ENCODE data around the gene RIMBP2.

DNA sequence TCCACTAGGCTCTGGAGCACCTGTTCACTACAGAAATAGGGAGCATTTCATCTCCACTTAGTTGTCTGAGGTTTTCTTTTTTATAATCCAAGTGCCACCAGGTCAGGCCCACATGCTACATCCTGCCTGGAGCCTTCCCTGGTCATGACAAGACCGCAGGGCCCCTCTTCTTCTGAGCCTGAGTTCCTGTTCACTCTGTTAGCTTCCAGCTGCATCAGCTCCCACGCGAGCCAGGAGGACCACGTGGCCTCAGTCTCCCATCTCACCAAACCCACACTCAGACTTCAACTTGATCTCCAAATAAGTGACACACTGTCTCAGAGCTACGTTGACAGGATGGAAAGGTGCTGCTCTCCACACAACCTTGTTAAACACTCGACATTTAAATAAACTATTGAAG is 21.0 kb downstream of the RIMBP2 start:
- TF ChIP-seq, protein P1, sequence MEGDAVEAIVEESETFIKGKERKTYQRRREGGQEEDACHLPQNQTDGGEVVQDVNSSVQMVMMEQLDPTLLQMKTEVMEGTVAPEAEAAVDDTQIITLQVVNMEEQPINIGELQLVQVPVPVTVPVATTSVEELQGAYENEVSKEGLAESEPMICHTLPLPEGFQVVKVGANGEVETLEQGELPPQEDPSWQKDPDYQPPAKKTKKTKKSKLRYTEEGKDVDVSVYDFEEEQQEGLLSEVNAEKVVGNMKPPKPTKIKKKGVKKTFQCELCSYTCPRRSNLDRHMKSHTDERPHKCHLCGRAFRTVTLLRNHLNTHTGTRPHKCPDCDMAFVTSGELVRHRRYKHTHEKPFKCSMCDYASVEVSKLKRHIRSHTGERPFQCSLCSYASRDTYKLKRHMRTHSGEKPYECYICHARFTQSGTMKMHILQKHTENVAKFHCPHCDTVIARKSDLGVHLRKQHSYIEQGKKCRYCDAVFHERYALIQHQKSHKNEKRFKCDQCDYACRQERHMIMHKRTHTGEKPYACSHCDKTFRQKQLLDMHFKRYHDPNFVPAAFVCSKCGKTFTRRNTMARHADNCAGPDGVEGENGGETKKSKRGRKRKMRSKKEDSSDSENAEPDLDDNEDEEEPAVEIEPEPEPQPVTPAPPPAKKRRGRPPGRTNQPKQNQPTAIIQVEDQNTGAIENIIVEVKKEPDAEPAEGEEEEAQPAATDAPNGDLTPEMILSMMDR (conservative IDR thresholded peaks at IDR 0.05; ENCODE audit: low read depth, low read length): no peak
- no peak for TF ChIP-seq EZH2 (IDR thresholded peaks at IDR 0.05; ENCODE audit: borderline replicate concordance, low read depth, low read length, poor library complexity, severe bottlenecking)
